CD8-positive, alpha-beta memory T cell (primary cell): ENCODE measurements around the gene PRR7. TPM values are rescaled to one million over a fixed set of nuclear protein-coding genes. Genes with fewer than 3 reads are reported as not detected.

Experiments used
- CTCF ChIA-PET: fragments of 350-600 bp; sonication (Branson Sonifier 250); formaldehyde crosslinking; loops from one replicate; lab custom pipeline; 2021; ENCODE audit warnings: antibody characterized with exemption; lab: Charles Lee
- POLR2A ChIA-PET: fragments of 350-600 bp; sonication (Branson Sonifier 250); formaldehyde crosslinking; loops from one replicate; lab custom pipeline; 2021; ENCODE audit warnings: antibody characterized with exemption; lab: Charles Lee
- DNase-seq, 5 donors: peaks; one replicate each; pipeline versions ENCODE4 v3.0.0 to v3.0.0-alpha.2; 2020 to 2022; ENCODE audit warnings: mixed read lengths in 1 of 5
- H3K27ac ChIP-seq: one replicate; pipeline ENCODE4 v1.7.0; 2013; ENCODE audit warnings: low read depth, mild to moderate bottlenecking, low read length, moderate library complexity
- H3K27me3 ChIP-seq: 2 replicates; pipeline ENCODE4 v1.7.0; 2013; ENCODE audit warnings: low read length, mild to moderate bottlenecking; ENCODE audit not compliant: insufficient read depth, poor library complexity, severe bottlenecking
- H3K36me3 ChIP-seq: 2 replicates; pipeline ENCODE4 v1.7.0; 2013; ENCODE audit warnings: mild to moderate bottlenecking, low read length, moderate library complexity; ENCODE audit not compliant: insufficient read depth
- H3K4me1 ChIP-seq: 2 replicates; pipeline ENCODE4 v1.7.0; 2013; ENCODE audit warnings: mild to moderate bottlenecking, low read length, moderate library complexity; ENCODE audit not compliant: insufficient read depth
- H3K4me3 ChIP-seq: 2 replicates; pipeline ENCODE4 v1.7.0; 2013; ENCODE audit warnings: mild to moderate bottlenecking, low read length
- H3K9me3 ChIP-seq: 2 replicates; pipeline ENCODE4 v1.7.0; 2013; ENCODE audit warnings: mild to moderate bottlenecking, low read length
- H3K27ac Mint-ChIP-seq, 8 donors: one replicate each; pipeline ENCODE4 v1.8.0; 2020 to 2021; ENCODE audit warnings: mixed read lengths in 8 of 8, mild to moderate bottlenecking in 6 of 8, inconsistent platforms in 3 of 8, moderate library complexity in 3 of 8
- H3K27me3 Mint-ChIP-seq, 2 donors: one replicate each; pipeline ENCODE4 v1.8.0; 2020 to 2021; ENCODE audit warnings: mixed read lengths in 2 of 2, mild to moderate bottlenecking in 1 of 2, moderate library complexity in 1 of 2
- H3K36me3 Mint-ChIP-seq, 3 donors: one replicate each; pipeline ENCODE4 v1.8.0; 2020 to 2021; ENCODE audit warnings: mixed read lengths in 3 of 3, inconsistent platforms in 1 of 3, mild to moderate bottlenecking in 1 of 3
- H3K4me1 Mint-ChIP-seq, 3 donors: one replicate each; pipeline ENCODE4 v1.8.0; 2020 to 2021; ENCODE audit warnings: mixed read lengths in 3 of 3, inconsistent platforms in 1 of 3, mild to moderate bottlenecking in 1 of 3
- H3K4me3 Mint-ChIP-seq, 7 donors: one replicate each; pipeline ENCODE4 v1.8.0; 2020 to 2021; ENCODE audit warnings: mixed read lengths in 7 of 7, mild to moderate bottlenecking in 6 of 7, moderate library complexity in 4 of 7, inconsistent platforms in 2 of 7
- H3K9me3 Mint-ChIP-seq, 5 donors: one replicate each; pipeline ENCODE4 v1.8.0; 2020 to 2022; ENCODE audit warnings: mixed read lengths in 5 of 5, mild to moderate bottlenecking in 3 of 5, moderate library complexity in 2 of 5, inconsistent platforms in 1 of 5
- polyA plus RNA-seq: library from polyadenylated mRNA; unstranded; fragments of 300-500 nt; fragmentation: Illumina TruSeq; gene quantifications from one replicate; pipeline ENCODE4 v1.2.3, GENCODE V29; 2021
- total RNA-seq, 2 experiments: library from RNA; stranded (reverse); gene quantifications; one replicate each; pipeline ENCODE4 v1.2.3, GENCODE V29; 2021

Gene PRR7
- total and polyA plus RNA-seq, 3 experiments from 2014 or later, result 14.7 to 22.1 (median 15.3) TPM

GRCh38 chr5:177468685-177469628 lies 22.3 kb downstream of the PRR7 start:
- Histone ChIP-seq H3K9me3 (no peaks in the 10 kb centered on the region), H3K27me3 (no peaks in the 10 kb centered on the region), H3K27ac (no peak overlapping the region), H3K4me1 (peaks cover 17% of the 10 kb centered on the region), H3K36me3 (no peaks in the 10 kb centered on the region), H3K4me3 (no peak overlapping the region)
- ChIA-PET POLR2A (interaction anchor here (1.1 kb wide), 1 partner anchor 9 kb away, joined by 4 read pairs; no protein-coding TSS in a partner anchor), CTCF (interaction anchor here (0.7 to 12.4 kb wide), 5 partner anchors 13 to 80 kb away, joined by 3 to 103 read pairs (median 5); no protein-coding TSS in a partner anchor)
- Mint-ChIP-seq H3K4me3 (no peak overlapping the region), H3K9me3 (no peaks in the 10 kb centered on the region), H3K27me3 (peaks cover 0 to 1% of the 10 kb centered on the region in 2 donors), H3K4me1 (peaks cover 17 to 26% (median 18%) of the 10 kb centered on the region in 3 donors), H3K36me3 (peaks cover 2 to 35% (median 11%) of the 10 kb centered on the region in 3 donors), H3K27ac (peak overlapping the region in 6 of 8 donors; percentile 12 to 61 (median 42))
- no peak for DNase-seq

- no peak for DNase-seq
- H3K36me3 ChIP-seq, result no peaks in the 10 kb centered on the region
- H3K27me3 ChIP-seq, result no peaks in the 10 kb centered on the region
- peaks cover 23% of the 10 kb centered on the region for H3K4me1 ChIP-seq
- H3K4me3 ChIP-seq, result no peak overlapping the region
- Mint-ChIP-seq H3K9me3 (no peaks in the 10 kb centered on the region), H3K27ac (peak overlapping the region in 7 of 8 donors; percentile 12 to 87 (median 66)), H3K4me3 (peak overlapping the region in 3 of 7 donors; percentile 24 to 81 (median 38)), H3K4me1 (peaks cover 20 to 36% (median 25%) of the 10 kb centered on the region in 3 donors), H3K27me3 (peaks cover 0 to 1% of the 10 kb centered on the region in 2 donors), H3K36me3 (peaks cover 2 to 35% (median 11%) of the 10 kb centered on the region in 3 donors)
- H3K27ac ChIP-seq, result no peak overlapping the region
- ChIA-PET CTCF (interaction anchor here (1.4 to 12.4 kb wide), 3 partner anchors 14 to 66 kb away, joined by 5 to 103 read pairs (median 17); no protein-coding TSS in a partner anchor), POLR2A (interaction anchor here (0.6 to 0.9 kb wide), 2 partner anchors 9 to 18 kb away, joined by 3 to 15 read pairs; no protein-coding TSS in a partner anchor)
- no peaks in the 10 kb centered on the region for H3K9me3 ChIP-seq
Observed at GRCh38 chr5:177469750-177470525, 23.3 kb downstream of the PRR7 start.

GRCh38 chr5:177470759-177471536 lies 24.3 kb downstream of the PRR7 start:
- Histone ChIP-seq H3K4me3 (no peak overlapping the region), H3K4me1 (peaks cover 30% of the 10 kb centered on the region), H3K9me3 (no peaks in the 10 kb centered on the region), H3K27me3 (no peaks in the 10 kb centered on the region), H3K36me3 (no peaks in the 10 kb centered on the region), H3K27ac (no peak overlapping the region)
- H3K4me3 Mint-ChIP-seq, result peak overlapping the region; percentile 49 to 91 (median 81)
- ChIA-PET CTCF (interaction anchor here (0.9 to 12.4 kb wide), 8 partner anchors 15 to 81 kb away, joined by 3 to 103 read pairs (median 11); partner anchors contain the start of gene PDLIM7), POLR2A (interaction anchor here (0.6 to 2.2 kb wide), 5 partner anchors 10 to 67 kb away, joined by 3 to 18 read pairs (median 14); no protein-coding TSS in a partner anchor)
- H3K9me3 Mint-ChIP-seq, result no peaks in the 10 kb centered on the region
- peaks cover 0 to 27% (median 1%) of the 10 kb centered on the region in 3 donors for H3K36me3 Mint-ChIP-seq
- peak overlapping the region; percentile 59 to 93 (median 87) for H3K27ac Mint-ChIP-seq
- peaks cover 0 to 1% of the 10 kb centered on the region in 2 donors for H3K27me3 Mint-ChIP-seq
- peaks cover 28 to 46% (median 33%) of the 10 kb centered on the region in 3 donors for H3K4me1 Mint-ChIP-seq
- DNase-seq, result peak in 1 of 5 donors; percentile 45

- Histone ChIP-seq H3K27me3 (no peaks in the 10 kb centered on the region), H3K36me3 (no peaks in the 10 kb centered on the region), H3K27ac (no peak overlapping the region), H3K4me3 (peak overlapping the region; percentile 45), H3K4me1 (peaks cover 30% of the 10 kb centered on the region), H3K9me3 (no peaks in the 10 kb centered on the region)
- peaks cover 34 to 52% (median 36%) of the 10 kb centered on the region in 3 donors for H3K4me1 Mint-ChIP-seq
- ChIA-PET POLR2A (interaction anchor here (0.8 to 2.2 kb wide), 6 partner anchors 16 to 82 kb away, joined by 3 to 18 read pairs (median 4); partner anchors contain the start of gene PDLIM7), CTCF (interaction anchor here (1.0 to 12.4 kb wide), 11 partner anchors 8 to 162 kb away, joined by 3 to 103 read pairs (median 5); partner anchors contain the start of gene PDLIM7)
- peaks cover 0 to 1% of the 10 kb centered on the region in 2 donors for H3K27me3 Mint-ChIP-seq
- H3K36me3 Mint-ChIP-seq, result peaks cover 0 to 19% (median 0%) of the 10 kb centered on the region in 3 donors
- H3K4me3 Mint-ChIP-seq, result peak overlapping the region; percentile 53 to 91 (median 81)
- H3K27ac Mint-ChIP-seq, result peak overlapping the region; percentile 57 to 93 (median 86)
- H3K9me3 Mint-ChIP-seq, result no peaks in the 10 kb centered on the region
- peak; percentile 16 to 84 (median 54) for DNase-seq
Observed at GRCh38 chr5:177471610-177472356, 25.2 kb downstream of the PRR7 start.

GRCh38 chr5:177472460-177473442 lies 26.1 kb downstream of the PRR7 start:
- H3K4me1 Mint-ChIP-seq, result peaks cover 34 to 55% (median 36%) of the 10 kb centered on the region in 3 donors
- H3K4me3 ChIP-seq, result peak overlapping the region; percentile 45
- H3K4me1 ChIP-seq, result peaks cover 30% of the 10 kb centered on the region
- POLR2A ChIA-PET, result interaction anchor here (0.8 to 2.2 kb wide), 4 partner anchors 17 to 83 kb away, joined by 3 to 18 read pairs (median 4); partner anchors contain the start of gene PDLIM7
- peak overlapping the region; percentile 47 for H3K27ac ChIP-seq
- no peaks in the 10 kb centered on the region for H3K9me3 ChIP-seq
- H3K27me3 ChIP-seq, result no peaks in the 10 kb centered on the region
- DNase-seq, result peak; percentile 54 to 85 (median 65)
- CTCF ChIA-PET, result interaction anchor here (1.1 to 12.4 kb wide), 9 partner anchors 9 to 163 kb away, joined by 3 to 103 read pairs (median 6); partner anchors contain the start of gene PDLIM7
- H3K36me3 ChIP-seq, result no peaks in the 10 kb centered on the region
- H3K36me3 Mint-ChIP-seq, result peaks cover 0 to 11% (median 0%) of the 10 kb centered on the region in 3 donors
- H3K27ac Mint-ChIP-seq, result peak overlapping the region in 5 of 8 donors; percentile 63 to 92 (median 85)
- peaks cover 0 to 1% of the 10 kb centered on the region in 2 donors for H3K27me3 Mint-ChIP-seq
- peak overlapping the region; percentile 78 to 91 (median 83) for H3K4me3 Mint-ChIP-seq
- H3K9me3 Mint-ChIP-seq, result no peaks in the 10 kb centered on the region
